Measurements from ENCODE around the gene TRIM14.

Gene TRIM14

DNA sequence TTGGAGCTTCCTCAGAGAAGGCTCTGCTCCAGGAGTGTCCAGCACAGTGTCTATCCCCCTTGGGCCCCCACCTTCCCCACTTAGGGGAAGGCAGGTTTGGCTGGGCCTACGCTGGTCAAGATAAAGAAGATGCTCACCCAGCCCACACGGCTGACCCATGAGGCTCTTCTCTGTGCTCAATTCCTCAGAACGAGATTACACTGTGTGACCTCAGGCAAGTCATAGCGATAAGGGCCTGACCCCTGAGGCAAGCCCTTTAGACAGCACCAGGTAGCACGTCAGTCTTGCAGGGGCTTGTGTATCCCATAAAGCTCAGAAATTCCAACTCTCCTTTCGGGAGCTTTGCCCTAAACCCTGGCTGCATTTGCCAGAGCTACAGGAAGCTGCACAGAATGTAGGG, 40.8 kb upstream of the TRIM14 start:
- intact Hi-C loops (cut with DNase I; ENCODE audit: low total_unique reads) = no loop called here
- no peak for DNase-seq
- TF ChIP-seq, protein P1, sequence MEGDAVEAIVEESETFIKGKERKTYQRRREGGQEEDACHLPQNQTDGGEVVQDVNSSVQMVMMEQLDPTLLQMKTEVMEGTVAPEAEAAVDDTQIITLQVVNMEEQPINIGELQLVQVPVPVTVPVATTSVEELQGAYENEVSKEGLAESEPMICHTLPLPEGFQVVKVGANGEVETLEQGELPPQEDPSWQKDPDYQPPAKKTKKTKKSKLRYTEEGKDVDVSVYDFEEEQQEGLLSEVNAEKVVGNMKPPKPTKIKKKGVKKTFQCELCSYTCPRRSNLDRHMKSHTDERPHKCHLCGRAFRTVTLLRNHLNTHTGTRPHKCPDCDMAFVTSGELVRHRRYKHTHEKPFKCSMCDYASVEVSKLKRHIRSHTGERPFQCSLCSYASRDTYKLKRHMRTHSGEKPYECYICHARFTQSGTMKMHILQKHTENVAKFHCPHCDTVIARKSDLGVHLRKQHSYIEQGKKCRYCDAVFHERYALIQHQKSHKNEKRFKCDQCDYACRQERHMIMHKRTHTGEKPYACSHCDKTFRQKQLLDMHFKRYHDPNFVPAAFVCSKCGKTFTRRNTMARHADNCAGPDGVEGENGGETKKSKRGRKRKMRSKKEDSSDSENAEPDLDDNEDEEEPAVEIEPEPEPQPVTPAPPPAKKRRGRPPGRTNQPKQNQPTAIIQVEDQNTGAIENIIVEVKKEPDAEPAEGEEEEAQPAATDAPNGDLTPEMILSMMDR (IDR thresholded peaks at IDR 0.05) = no peak
- no peak overlapping the region for H3K4me3 ChIP-seq
- no peaks in the 10 kb centered on the region for H3K9me3 ChIP-seq
- H3K36me3 ChIP-seq = no peaks in the 10 kb centered on the region
- H3K27ac ChIP-seq = no peak overlapping the region
- peaks cover 0 to 2% of the 10 kb centered on the region in 2 donors for H3K27me3 ChIP-seq
- H3K4me1 ChIP-seq = no peaks in the 10 kb centered on the region

GRCh38 chr9:98159301-98159700, 40.3 kb upstream of the TRIM14 start:
- TF ChIP-seq, protein P1 (IDR thresholded peaks at IDR 0.05) = no peak

DNA sequence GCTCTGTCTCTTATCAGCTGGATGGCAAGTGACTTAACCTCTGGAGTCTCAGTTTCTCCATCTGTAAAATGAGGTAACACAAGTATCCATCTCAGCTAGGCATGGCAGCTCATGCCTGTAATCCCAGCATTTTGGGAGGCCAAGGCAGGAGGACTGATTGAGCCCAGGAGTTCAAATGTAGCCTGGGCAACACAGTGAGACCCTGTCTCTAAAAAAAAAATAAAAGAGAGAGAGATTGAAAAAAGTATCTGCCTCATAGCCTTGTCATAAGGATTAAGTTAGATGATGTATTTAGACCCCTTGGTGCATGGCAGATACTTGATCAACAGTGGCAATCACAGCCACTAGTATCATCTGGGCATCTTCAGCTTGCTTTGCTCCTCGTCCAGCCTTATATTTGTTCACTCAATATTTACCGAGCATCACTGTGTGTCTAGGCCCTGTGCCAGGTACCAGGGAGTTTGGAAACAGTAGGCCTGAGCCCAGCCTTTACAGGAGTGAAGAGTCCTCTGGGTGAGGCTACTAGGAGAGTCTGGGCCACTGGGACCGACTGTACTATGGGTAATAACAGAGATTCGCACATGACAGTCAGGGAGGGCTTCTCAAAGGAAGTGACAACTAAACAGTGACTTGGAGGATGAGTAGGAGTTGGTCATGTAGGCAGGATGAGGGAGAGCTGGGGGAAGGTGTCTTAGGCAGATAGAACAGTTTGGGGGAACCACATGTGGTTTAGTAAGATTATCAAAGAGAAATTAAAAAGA, 39.2 kb upstream of the TRIM14 start:
- H3K27me3 ChIP-seq = peaks cover 0 to 2% of the 10 kb centered on the region in 2 donors
- no peaks in the 10 kb centered on the region for H3K36me3 ChIP-seq
- no peak for DNase-seq
- no peak overlapping the region for H3K4me3 ChIP-seq
- no peaks in the 10 kb centered on the region for H3K4me1 ChIP-seq
- TF ChIP-seq, protein P1 (IDR thresholded peaks at IDR 0.05) = no peak
- intact Hi-C loops (cut with DNase I; ENCODE audit: low total_unique reads) = no loop called here
- no peak overlapping the region for H3K27ac ChIP-seq
- H3K9me3 ChIP-seq = no peaks in the 10 kb centered on the region

More at GRCh38 chr9:98159301-98159700, 40.3 kb upstream of the TRIM14 start:
- no peak overlapping the region for H3K27ac ChIP-seq
- no peaks in the 10 kb centered on the region for H3K9me3 ChIP-seq
- no peak overlapping the region for H3K4me3 ChIP-seq
- H3K27me3 ChIP-seq = peaks cover 0 to 2% of the 10 kb centered on the region in 2 donors
- no peaks in the 10 kb centered on the region for H3K4me1 ChIP-seq
- no peaks in the 10 kb centered on the region for H3K36me3 ChIP-seq
- intact Hi-C loops (cut with DNase I; ENCODE audit: low total_unique reads) = no loop called here
- DNase-seq = no peak

DNA sequence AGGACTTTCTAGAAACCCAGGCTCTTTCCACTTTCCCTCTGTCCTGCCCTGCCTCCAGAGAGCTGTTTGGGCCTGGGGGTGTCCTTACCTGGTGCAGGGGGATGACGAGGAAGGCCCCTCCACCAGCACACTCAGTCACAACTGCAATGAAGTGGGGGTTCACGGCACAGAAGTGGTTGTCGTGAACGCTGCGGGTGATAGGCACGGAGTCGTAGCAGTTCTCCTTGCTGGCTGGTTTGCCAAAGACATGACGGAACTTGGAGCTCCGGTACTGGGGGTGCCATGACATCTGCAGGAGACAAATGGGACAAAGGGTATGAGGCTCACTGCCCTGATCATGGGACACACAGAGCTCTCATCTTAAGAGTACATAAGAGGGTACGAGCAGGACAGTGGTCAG, 38.4 kb upstream of the TRIM14 start:
- H3K4me3 ChIP-seq = no peak overlapping the region
- H3K4me1 ChIP-seq = no peaks in the 10 kb centered on the region
- H3K27me3 ChIP-seq = peaks cover 0 to 2% of the 10 kb centered on the region in 2 donors
- DNase-seq = no peak
- no peaks in the 10 kb centered on the region for H3K9me3 ChIP-seq
- H3K27ac ChIP-seq = no peak overlapping the region
- TF ChIP-seq, protein P1 (IDR thresholded peaks at IDR 0.05) = no peak
- intact Hi-C loops (cut with DNase I; ENCODE audit: low total_unique reads) = no loop called here
- no peaks in the 10 kb centered on the region for H3K36me3 ChIP-seq

DNA sequence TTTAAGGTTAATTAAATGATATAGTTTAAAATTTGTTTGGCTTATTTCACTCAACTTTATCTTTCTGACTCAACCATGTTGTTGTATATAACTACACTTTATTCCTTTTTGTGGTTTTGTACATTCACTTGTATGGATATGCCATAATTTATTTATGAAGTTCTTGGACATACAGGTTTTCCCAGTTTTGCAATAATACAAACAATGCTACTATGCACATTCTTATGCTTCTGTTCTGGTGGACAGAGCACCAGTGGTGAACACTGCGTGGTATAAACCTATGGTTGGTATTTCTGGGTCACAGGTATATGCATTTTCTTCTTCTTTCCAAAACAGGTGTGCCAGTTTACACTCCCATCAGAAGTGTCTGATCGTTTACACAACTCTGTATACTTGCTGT, 35.7 kb upstream of the TRIM14 start:
- Histone ChIP-seq H3K4me3 (no peak overlapping the region), H3K27ac (no peak overlapping the region), H3K9me3 (no peaks in the 10 kb centered on the region), H3K4me1 (no peaks in the 10 kb centered on the region), H3K27me3 (no peaks in the 10 kb centered on the region), H3K36me3 (no peaks in the 10 kb centered on the region)
- intact Hi-C loops (cut with DNase I; ENCODE audit: low total_unique reads) = no loop called here
- TF ChIP-seq, protein P1 (IDR thresholded peaks at IDR 0.05) = no peak
- DNase-seq = no peak

Measured in tibial artery (tissue), 4 donors.